Esophagus (tissue), 2 donors: ENCODE data around the gene ATP6V0C. TPM values are rescaled to one million over a fixed set of nuclear protein-coding genes. Genes with fewer than 3 reads are reported as not detected.

ENCODE experiments used
- H3K27ac ChIP-seq, 2 donors: one replicate each; pipeline ENCODE4 v1.5.1; 2013; ENCODE audit warnings: low read depth in 2 of 2, mild to moderate bottlenecking in 2 of 2, inconsistent platforms in 1 of 2, low read length in 1 of 2, moderate library complexity in 1 of 2
- H3K27me3 ChIP-seq, 2 donors: one replicate each; pipeline ENCODE4 v1.6.1; 2013; ENCODE audit warnings: low read length in 2 of 2, control low read depth in 1 of 2, mild to moderate bottlenecking in 1 of 2; ENCODE audit not compliant: insufficient read depth in 2 of 2, control insufficient read depth in 1 of 2
- H3K36me3 ChIP-seq, 2 donors: one replicate each; pipeline ENCODE4 v1.6.1; 2013; ENCODE audit warnings: low read length in 1 of 2; ENCODE audit not compliant: control insufficient read depth in 2 of 2, insufficient read depth in 2 of 2
- H3K4me1 ChIP-seq, 2 donors: one replicate each; pipeline ENCODE4 v1.6.1; 2013; ENCODE audit warnings: low read length in 1 of 2; ENCODE audit not compliant: control insufficient read depth in 2 of 2, insufficient read depth in 2 of 2
- H3K4me3 ChIP-seq, 2 donors: one replicate each; pipeline ENCODE4 v1.5.1; 2013; ENCODE audit warnings: low read length in 2 of 2, mild to moderate bottlenecking in 2 of 2, low read depth in 1 of 2, moderate library complexity in 1 of 2
- H3K9me3 ChIP-seq, 2 donors: one replicate each; pipeline ENCODE4 v1.6.1; 2013; ENCODE audit warnings: mild to moderate bottlenecking in 2 of 2, low read depth in 1 of 2, low read length in 1 of 2, moderate library complexity in 1 of 2; ENCODE audit not compliant: control insufficient read depth in 2 of 2, insufficient read depth in 1 of 2
- WGBS, 2 donors: extraction: QIAGEN DNeasy Blood & Tissue Kit; methylation state at CpG; one replicate each; pipeline ENCODE4 v1.1.7; 2013; 5-methylcytosine and 5-hydroxymethylcytosine counted together
- polyA plus RNA-seq, 2 donors: library from polyadenylated mRNA; stranded (reverse); fragments of 200-250 nt; gene quantifications; one replicate each; pipeline ENCODE4 v1.2.3, GENCODE V29; 2013
- donor health status: healthy with polysubstance abuse.
- donor health status: Bipolar disorder and iron deficiency.

The ATP6V0C gene
- polyA plus RNA-seq, 2 donors: 196 to 214 TPM

- H3K36me3 ChIP-seq: peaks cover 0 to 10% of the 10 kb centered on the region in 2 donors
- peaks cover 0 to 44% of the 10 kb centered on the region in 2 donors for H3K4me1 ChIP-seq
- no peak overlapping the region for H3K4me3 ChIP-seq
- no peaks in the 10 kb centered on the region for H3K9me3 ChIP-seq
- WGBS, 2 donors: 70 to 77% methylated on average over 26 of the region's 26 CpGs
- no peak overlapping the region for H3K27ac ChIP-seq
- H3K27me3 ChIP-seq: no peaks in the 10 kb centered on the region
Observed at GRCh38 chr16:2497695-2498484, 15.9 kb upstream of the ATP6V0C start.

- H3K9me3 ChIP-seq: no peaks in the 10 kb centered on the region
- H3K4me3 ChIP-seq: no peak overlapping the region
- peaks cover 0 to 10% of the 10 kb centered on the region in 2 donors for H3K36me3 ChIP-seq
- no peaks in the 10 kb centered on the region for H3K27me3 ChIP-seq
- peak overlapping the region; percentile 66 to 85 for H3K27ac ChIP-seq
- 54 to 68% methylated on average over 15 of the region's 15 CpGs for WGBS, 2 donors
- H3K4me1 ChIP-seq: peaks cover 0 to 44% of the 10 kb centered on the region in 2 donors
Observed at GRCh38 chr16:2498531-2499253, 15.1 kb upstream of the ATP6V0C start.

GRCh38 chr16:2499454-2499853 is 14.3 kb upstream of the ATP6V0C start:
- Histone ChIP-seq H3K4me3 (no peak overlapping the region), H3K4me1 (peaks cover 0 to 44% of the 10 kb centered on the region in 2 donors), H3K9me3 (no peaks in the 10 kb centered on the region), H3K36me3 (peaks cover 0 to 10% of the 10 kb centered on the region in 2 donors), H3K27me3 (no peaks in the 10 kb centered on the region), H3K27ac (peak overlapping the region; percentile 66 to 85)
- 74 to 75% methylated on average over 6 of the region's 6 CpGs for WGBS, 2 donors

- H3K27me3 ChIP-seq: no peaks in the 10 kb centered on the region
- no peak overlapping the region for H3K27ac ChIP-seq
- 74 to 83% methylated on average over 29 of the region's 29 CpGs for WGBS, 2 donors
- H3K4me3 ChIP-seq: no peak overlapping the region
- peaks cover 0 to 10% of the 10 kb centered on the region in 2 donors for H3K36me3 ChIP-seq
- no peaks in the 10 kb centered on the region for H3K9me3 ChIP-seq
- H3K4me1 ChIP-seq: peaks cover 0 to 44% of the 10 kb centered on the region in 2 donors
Observed at GRCh38 chr16:2499890-2500429, 13.8 kb upstream of the ATP6V0C start.

GRCh38 chr16:2500430-2500917 is 13.3 kb upstream of the ATP6V0C start:
- peaks cover 0 to 44% of the 10 kb centered on the region in 2 donors for H3K4me1 ChIP-seq
- H3K27ac ChIP-seq: no peak overlapping the region
- no peaks in the 10 kb centered on the region for H3K27me3 ChIP-seq
- 83 to 87% methylated on average over 20 of the region's 20 CpGs for WGBS, 2 donors
- H3K36me3 ChIP-seq: peaks cover 0 to 10% of the 10 kb centered on the region in 2 donors
- H3K9me3 ChIP-seq: no peaks in the 10 kb centered on the region
- H3K4me3 ChIP-seq: no peak overlapping the region

- H3K4me1 ChIP-seq: peaks cover 0 to 41% of the 10 kb centered on the region in 2 donors
- H3K27me3 ChIP-seq: no peaks in the 10 kb centered on the region
Observed at GRCh38 chr16:2500918-2501750, 12.6 kb upstream of the ATP6V0C start.

GRCh38 chr16:2501946-2502895 is 11.5 kb upstream of the ATP6V0C start:
- WGBS, 2 donors: 78 to 81% methylated on average over 16 to 18 of the region's 18 CpGs
- Histone ChIP-seq H3K36me3 (peaks cover 0 to 4% of the 10 kb centered on the region in 2 donors), H3K4me3 (no peak overlapping the region), H3K27ac (peak overlapping the region in 1 of 2 donors; percentile 72), H3K4me1 (peaks cover 0 to 30% of the 10 kb centered on the region in 2 donors), H3K9me3 (no peaks in the 10 kb centered on the region), H3K27me3 (no peaks in the 10 kb centered on the region)

More at GRCh38 chr16:2500918-2501750, 12.6 kb upstream of the ATP6V0C start:
- H3K36me3 ChIP-seq: peaks cover 0 to 10% of the 10 kb centered on the region in 2 donors
- no peaks in the 10 kb centered on the region for H3K9me3 ChIP-seq
- WGBS, 2 donors: 31 to 37% methylated on average over 22 to 23 of the region's 23 CpGs
- no peak overlapping the region for H3K4me3 ChIP-seq
- no peak overlapping the region for H3K27ac ChIP-seq

GRCh38 chr16:2505695-2506094 is 8.1 kb upstream of the ATP6V0C start:
- WGBS, 2 donors: 87 to 89% methylated on average over 14 of the region's 14 CpGs
- Histone ChIP-seq H3K27me3 (no peaks in the 10 kb centered on the region), H3K9me3 (no peaks in the 10 kb centered on the region), H3K27ac (no peak overlapping the region), H3K36me3 (no peaks in the 10 kb centered on the region), H3K4me1 (peaks cover 0 to 3% of the 10 kb centered on the region in 2 donors), H3K4me3 (no peak overlapping the region)
